Lung microvascular endothelial cell (primary cell): Measurements from ENCODE around the gene EGFR. TPM values are rescaled to one million over a fixed set of nuclear protein-coding genes. Genes with fewer than 3 reads are reported as not detected.

ENCODE experiments used
- DNase-seq, 2 donors: peaks; one replicate each; pipeline versions ENCODE4 v3.0.0 to v3.0.0-alpha.2; 2010; ENCODE audit warnings: low read depth in 2 of 2
- total RNA-seq: library from RNA; depleted of rRNA; stranded (reverse); fragments of >200 nt; gene quantifications from 2 replicates; pipeline ENCODE4 v1.2.1, GENCODE V29; 2014

Gene EGFR
- total RNA-seq, 1 donor from 2014 or later: 0.20 TPM

GRCh38 chr7:55100544-55101327 lies 81.9 kb downstream of the EGFR start:
- no peak for DNase-seq

- no peak for DNase-seq
Measured at GRCh38 chr7:55101359-55101758, 82.5 kb downstream of the EGFR start.

- no peak for DNase-seq
Measured at GRCh38 chr7:55104123-55104522, 85.3 kb downstream of the EGFR start.

- DNase-seq: no peak
Measured at GRCh38 chr7:55104712-55105433, 86.1 kb downstream of the EGFR start.

- DNase-seq: no peak
Measured at GRCh38 chr7:55105952-55106351, 87.1 kb downstream of the EGFR start.

GRCh38 chr7:55107946-55108345 lies 89.1 kb downstream of the EGFR start:
- no peak for DNase-seq

- no peak for DNase-seq
Measured at GRCh38 chr7:55108401-55108800, 89.6 kb downstream of the EGFR start.

GRCh38 chr7:55108818-55109217 lies 90.0 kb downstream of the EGFR start:
- DNase-seq: no peak

GRCh38 chr7:55109404-55110167 lies 90.8 kb downstream of the EGFR start:
- DNase-seq: no peak

- DNase-seq: no peak
Measured at GRCh38 chr7:55110282-55110992, 91.6 kb downstream of the EGFR start.

- no peak for DNase-seq
Measured at GRCh38 chr7:55110993-55111361, 92.2 kb downstream of the EGFR start.

- DNase-seq: no peak
Measured at GRCh38 chr7:55112056-55112455, 93.2 kb downstream of the EGFR start.

- no peak for DNase-seq
Measured at GRCh38 chr7:55113760-55114540, 95.1 kb downstream of the EGFR start.

GRCh38 chr7:55117286-55117685 lies 98.5 kb downstream of the EGFR start:
- no peak for DNase-seq

- no peak for DNase-seq
Measured at GRCh38 chr7:55118426-55118825, 99.6 kb downstream of the EGFR start.

- DNase-seq: no peak
Measured at GRCh38 chr7:55119571-55119970, 100.8 kb downstream of the EGFR start.

- no peak for DNase-seq
Measured at GRCh38 chr7:55120074-55120473, 101.3 kb downstream of the EGFR start.

GRCh38 chr7:55120501-55121198 lies 101.8 kb downstream of the EGFR start:
- DNase-seq: peak in 1 of 2 donors; percentile 23

- no peak for DNase-seq
Measured at GRCh38 chr7:55121249-55121648, 102.4 kb downstream of the EGFR start.

- no peak for DNase-seq
Measured at GRCh38 chr7:55122263-55122662, 103.4 kb downstream of the EGFR start.
